Measurements from ENCODE around the gene SKOR2.

SKOR2 gene

DNA sequence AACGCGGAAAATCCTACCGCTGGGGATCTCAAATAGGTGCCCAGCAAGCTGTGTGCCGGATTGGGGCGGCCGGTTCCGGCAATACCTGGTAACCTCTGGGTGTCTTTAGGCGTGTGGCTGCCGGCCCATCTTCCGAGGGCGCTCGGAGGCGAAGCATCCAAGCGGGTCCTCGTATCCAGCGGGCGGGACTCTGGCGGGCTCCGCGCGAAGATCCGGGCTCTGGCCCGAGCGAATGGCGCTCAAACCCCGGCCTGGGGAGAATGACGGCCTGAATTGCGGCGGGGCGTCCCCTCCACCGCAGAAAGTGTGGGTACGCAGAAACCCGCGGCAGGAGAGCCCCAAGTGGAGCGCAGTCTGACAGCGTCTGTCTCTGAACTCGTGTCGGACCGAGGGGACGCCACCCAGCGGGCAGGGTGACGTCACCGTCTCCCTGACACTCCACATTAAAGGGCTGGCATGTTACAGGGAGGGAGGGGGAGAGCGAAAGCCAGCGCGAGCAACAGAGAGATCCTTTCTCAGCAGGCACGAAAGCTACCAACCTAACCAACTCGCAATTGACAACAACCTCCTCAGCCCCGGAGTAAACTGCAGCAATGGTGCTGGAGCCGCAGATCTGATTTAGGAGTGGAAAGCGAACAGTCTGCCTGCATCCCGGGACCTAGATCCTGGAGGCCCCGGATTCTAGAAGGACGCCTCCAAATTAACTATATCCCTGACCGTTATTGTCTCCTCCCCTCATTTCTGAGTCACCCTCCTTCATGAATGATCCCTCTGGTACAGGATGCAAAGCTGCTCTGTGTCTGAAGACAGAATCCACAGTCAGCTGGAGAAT lies at the start of gene SKOR2:
Gene SKOR2 (minus strand): TSS at position 372 of the 832 bp plus-strand sequence. CDS start 2,477 bp downstream, outside the sequence.
- no peak for TF ChIP-seq EZH2phosphoT487 (IDR thresholded peaks at IDR 0.05; ENCODE audit: low read length)
- no peak for TF ChIP-seq EZH2 (optimal IDR thresholded peaks at IDR 0.05; ENCODE audit: low read depth, low read length)
- TF ChIP-seq, protein P1, sequence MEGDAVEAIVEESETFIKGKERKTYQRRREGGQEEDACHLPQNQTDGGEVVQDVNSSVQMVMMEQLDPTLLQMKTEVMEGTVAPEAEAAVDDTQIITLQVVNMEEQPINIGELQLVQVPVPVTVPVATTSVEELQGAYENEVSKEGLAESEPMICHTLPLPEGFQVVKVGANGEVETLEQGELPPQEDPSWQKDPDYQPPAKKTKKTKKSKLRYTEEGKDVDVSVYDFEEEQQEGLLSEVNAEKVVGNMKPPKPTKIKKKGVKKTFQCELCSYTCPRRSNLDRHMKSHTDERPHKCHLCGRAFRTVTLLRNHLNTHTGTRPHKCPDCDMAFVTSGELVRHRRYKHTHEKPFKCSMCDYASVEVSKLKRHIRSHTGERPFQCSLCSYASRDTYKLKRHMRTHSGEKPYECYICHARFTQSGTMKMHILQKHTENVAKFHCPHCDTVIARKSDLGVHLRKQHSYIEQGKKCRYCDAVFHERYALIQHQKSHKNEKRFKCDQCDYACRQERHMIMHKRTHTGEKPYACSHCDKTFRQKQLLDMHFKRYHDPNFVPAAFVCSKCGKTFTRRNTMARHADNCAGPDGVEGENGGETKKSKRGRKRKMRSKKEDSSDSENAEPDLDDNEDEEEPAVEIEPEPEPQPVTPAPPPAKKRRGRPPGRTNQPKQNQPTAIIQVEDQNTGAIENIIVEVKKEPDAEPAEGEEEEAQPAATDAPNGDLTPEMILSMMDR (IDR thresholded peaks at IDR 0.05; ENCODE audit: low read length) = no peak
- H3K27ac ChIP-seq (ENCODE audit: low read length) = no peak within 1 kb of the TSS
- H3K4me1 ChIP-seq (ENCODE audit: low read length) = no peaks in the 10 kb centered on the region
- H3K36me3 ChIP-seq (replicated peaks; ENCODE audit: insufficient read depth, low read length) = no peaks in the 10 kb centered on the region
- no peak within 1 kb of the TSS for H2AFZ ChIP-seq (ENCODE audit: low read length)
- H3K4me2 ChIP-seq (ENCODE audit: low read depth, low read length) = no peak within 1 kb of the TSS
- no peaks in the 10 kb centered on the region for H3K79me2 ChIP-seq (ENCODE audit: low read length)
- H3K27me3 ChIP-seq (replicated peaks; ENCODE audit: insufficient read depth, low read length) = no peaks in the 10 kb centered on the region
- H4K20me1 ChIP-seq (ENCODE audit: insufficient read depth, low read length) = no peaks in the 10 kb centered on the region
- H3F3A ChIP-seq (ENCODE audit: insufficient read depth, low read length) = no peaks in the 10 kb centered on the region
- H3K9me2 ChIP-seq (replicated peaks; ENCODE audit: insufficient read depth, low read length) = no peaks in the 10 kb centered on the region
- H3K9ac ChIP-seq (ENCODE audit: low read length) = no peak within 1 kb of the TSS
- no peak for DNase-seq
- no peaks in the 10 kb centered on the region for H3K9me3 ChIP-seq (replicated peaks; ENCODE audit: insufficient read depth, low read length)
- no peak within 1 kb of the TSS for H3K4me3 ChIP-seq (ENCODE audit: low read length)

GRCh38 chr18:47296462-47296861 lies 45.0 kb upstream of the SKOR2 start:
- Histone ChIP-seq H3K9ac (ENCODE audit: low read length) (no peak overlapping the region), H3K9me3 (replicated peaks; ENCODE audit: insufficient read depth, low read length) (no peaks in the 10 kb centered on the region), H3F3A (ENCODE audit: insufficient read depth, low read length) (no peaks in the 10 kb centered on the region)

DNA sequence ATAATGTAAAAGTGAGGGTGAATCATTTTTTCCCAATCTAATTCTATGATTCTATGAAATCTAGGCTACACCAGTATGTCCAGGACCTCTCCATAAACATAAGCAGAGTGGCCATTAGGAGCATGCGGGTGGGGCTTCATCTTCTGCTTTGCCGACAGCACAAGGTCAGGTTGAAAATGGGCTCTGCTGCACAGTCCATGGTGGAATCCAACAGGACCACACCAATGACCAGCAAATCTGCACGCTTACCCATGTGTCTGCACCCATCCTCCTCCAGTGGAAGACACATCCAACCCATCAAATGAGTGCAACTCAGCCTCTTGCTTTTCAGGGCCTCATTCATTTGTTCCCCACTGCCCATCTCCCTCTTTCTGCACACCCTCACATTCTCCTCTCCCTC lies 43.3 kb upstream of the SKOR2 start:
- no peak overlapping the region for H3K4me3 ChIP-seq (ENCODE audit: low read length)
- no peak for DNase-seq
- H3K27ac ChIP-seq (ENCODE audit: low read length) = no peak overlapping the region
- H3K4me2 ChIP-seq (ENCODE audit: low read depth, low read length) = no peak overlapping the region
- no peak overlapping the region for H2AFZ ChIP-seq (ENCODE audit: low read length)
- no peak overlapping the region for H3K9ac ChIP-seq (ENCODE audit: low read length)
- H3K27me3 ChIP-seq (replicated peaks; ENCODE audit: insufficient read depth, low read length) = no peaks in the 10 kb centered on the region
- TF ChIP-seq EZH2phosphoT487 (IDR thresholded peaks at IDR 0.05; ENCODE audit: low read length) (no peak), EZH2 (optimal IDR thresholded peaks at IDR 0.05; ENCODE audit: low read depth, low read length) (no peak)
- TF ChIP-seq, protein P1 (IDR thresholded peaks at IDR 0.05; ENCODE audit: low read length) = no peak
- no peaks in the 10 kb centered on the region for H3K9me3 ChIP-seq (replicated peaks; ENCODE audit: insufficient read depth, low read length)
- no peaks in the 10 kb centered on the region for H4K20me1 ChIP-seq (ENCODE audit: insufficient read depth, low read length)
- H3K36me3 ChIP-seq (replicated peaks; ENCODE audit: insufficient read depth, low read length) = no peaks in the 10 kb centered on the region
- no peaks in the 10 kb centered on the region for H3K9me2 ChIP-seq (replicated peaks; ENCODE audit: insufficient read depth, low read length)
- no peaks in the 10 kb centered on the region for H3K4me1 ChIP-seq (ENCODE audit: low read length)
- no peaks in the 10 kb centered on the region for H3K79me2 ChIP-seq (ENCODE audit: low read length)
- H3F3A ChIP-seq (ENCODE audit: insufficient read depth, low read length) = no peaks in the 10 kb centered on the region

More at GRCh38 chr18:47296462-47296861, 45.0 kb upstream of the SKOR2 start:
- Histone ChIP-seq H3K27me3 (replicated peaks; ENCODE audit: insufficient read depth, low read length) (no peaks in the 10 kb centered on the region), H3K4me3 (ENCODE audit: low read length) (no peak overlapping the region), H2AFZ (ENCODE audit: low read length) (no peak overlapping the region), H3K9me2 (replicated peaks; ENCODE audit: insufficient read depth, low read length) (no peaks in the 10 kb centered on the region), H3K36me3 (replicated peaks; ENCODE audit: insufficient read depth, low read length) (no peaks in the 10 kb centered on the region), H3K4me2 (ENCODE audit: low read depth, low read length) (no peak overlapping the region), H3K79me2 (ENCODE audit: low read length) (no peaks in the 10 kb centered on the region), H3K27ac (ENCODE audit: low read length) (no peak overlapping the region), H4K20me1 (ENCODE audit: insufficient read depth, low read length) (no peaks in the 10 kb centered on the region), H3K4me1 (ENCODE audit: low read length) (no peaks in the 10 kb centered on the region)
- TF ChIP-seq EZH2phosphoT487 (IDR thresholded peaks at IDR 0.05; ENCODE audit: low read length) (no peak), EZH2 (optimal IDR thresholded peaks at IDR 0.05; ENCODE audit: low read depth, low read length) (no peak)
- TF ChIP-seq, protein P1 (IDR thresholded peaks at IDR 0.05; ENCODE audit: low read length) = no peak
- no peak for DNase-seq

All from MM.1S (cell line).